H1 (cell line): ENCODE measurements around the gene NBAS. TPM values are rescaled to one million over a fixed set of nuclear protein-coding genes. Genes with fewer than 3 reads are reported as not detected.

Source experiments
- CTCF ChIA-PET: fragments of 300-600 bp; sonication (Branson Sonifier 250); formaldehyde crosslinking; loops from one replicate; lab custom pipeline; 2021; ENCODE audit not compliant: partially characterized antibody; lab: Charles Lee
- POLR2A ChIA-PET: fragments of 300-600 bp; sonication (Branson Sonifier 250); formaldehyde crosslinking; loops from one replicate; lab custom pipeline; 2021; ENCODE audit warnings: inconsistent platforms; ENCODE audit not compliant: partially characterized antibody; lab: Charles Lee
- DNase-seq, 2 experiments: peaks; one replicate each; pipeline versions ENCODE4 v3.0.0 to v3.0.0-alpha.2; 2010 to 2022; ENCODE audit warnings: low spot score in 2 of 2, low read depth in 1 of 2, mixed read lengths in 1 of 2
- FAIRE-seq: peaks from 2 replicates; lab custom pipeline; 2011; peaks lifted over from hg19 to GRCh38; lab: Jason Lieb, UNC
- H2AFZ ChIP-seq: 2 replicates; pipeline ENCODE4 v1.8.1; 2012; ENCODE audit warnings: low read length, inconsistent platforms
- H2AK5ac ChIP-seq: 2 replicates; pipeline ENCODE4 v1.6.1; 2013; ENCODE audit warnings: low read depth, low read length
- H2BK120ac ChIP-seq: replicated peaks from 2 replicates; pipeline ENCODE3; 2013; ENCODE audit warnings: low read depth, low read length, inconsistent platforms
- H2BK12ac ChIP-seq: 2 replicates; pipeline ENCODE4 v1.6.1; 2013; ENCODE audit warnings: low read depth, low read length
- H2BK15ac ChIP-seq: 2 replicates; pipeline ENCODE4 v1.6.1; 2013; ENCODE audit warnings: low read length
- H2BK20ac ChIP-seq: 2 replicates; pipeline ENCODE4 v1.6.1; 2013; ENCODE audit warnings: low read length
- H2BK5ac ChIP-seq: 2 replicates; pipeline ENCODE4 v1.6.1; 2013; ENCODE audit warnings: low read depth, low read length
- H3K14ac ChIP-seq: 2 replicates; pipeline ENCODE4 v1.6.1; 2013; ENCODE audit warnings: inconsistent platforms; ENCODE audit not compliant: insufficient read length
- H3K18ac ChIP-seq: 2 replicates; pipeline ENCODE4 v1.6.1; 2013; ENCODE audit warnings: low read length; ENCODE audit errors: extremely low read depth
- H3K23ac ChIP-seq: 2 replicates; pipeline ENCODE4 v1.6.1; 2013; ENCODE audit warnings: inconsistent platforms; ENCODE audit not compliant: insufficient read length
- H3K23me2 ChIP-seq: 2 replicates; pipeline ENCODE4 v1.6.1; 2013; ENCODE audit warnings: low read depth, low read length
- H3K27ac ChIP-seq: 2 replicates; pipeline ENCODE4 v1.6.1; 2011; ENCODE audit warnings: low read depth, low read length, inconsistent platforms
- H3K27me3 ChIP-seq, 4 experiments: replicated peaks in 1 of 4; 1 replicate in 1 of 4; 2 replicates in 3 of 4; pipeline versions ENCODE4 v1.6.1 to v1.8.1; 2011 to 2013; ENCODE audit warnings: low read length in 3 of 4, mild to moderate bottlenecking in 3 of 4, inconsistent platforms in 2 of 4, mixed read lengths in 2 of 4, moderate library complexity in 1 of 4; ENCODE audit not compliant: control insufficient read depth in 3 of 4, insufficient read depth in 3 of 4; ENCODE audit errors: extremely low read depth in 1 of 4
- H3K36me3 ChIP-seq, 4 experiments: 2 replicates each; pipeline versions ENCODE4 v1.6.1 to v1.8.1; 2011 to 2013; ENCODE audit warnings: mild to moderate bottlenecking in 4 of 4, low read length in 3 of 4, moderate library complexity in 2 of 4, control low read depth in 1 of 4, inconsistent platforms in 1 of 4; ENCODE audit not compliant: insufficient read depth in 4 of 4, control insufficient read depth in 2 of 4
- H3K4ac ChIP-seq: replicated peaks from 2 replicates; pipeline ENCODE3; 2013; ENCODE audit warnings: low read length, low read depth, mixed read lengths, inconsistent platforms; ENCODE audit not compliant: insufficient read length
- H3K4me1 ChIP-seq, 4 experiments: replicated peaks in 1 of 4; 1 replicate in 1 of 4; 2 replicates in 3 of 4; pipeline versions ENCODE4 v1.6.1 to v1.8.1; 2011 to 2013; ENCODE audit warnings: low read length in 3 of 4, inconsistent platforms in 2 of 4, mixed read lengths in 1 of 4; ENCODE audit not compliant: insufficient read depth in 4 of 4, control insufficient read depth in 3 of 4
- H3K4me2 ChIP-seq, 2 experiments: 2 replicates each; pipeline versions ENCODE4 v1.6.1 to v1.8.1; 2011 to 2013; ENCODE audit warnings: low read depth in 2 of 2, low read length in 2 of 2, control low read depth in 1 of 2, inconsistent platforms in 1 of 2, mild to moderate bottlenecking in 1 of 2; ENCODE audit not compliant: insufficient read depth in 1 of 2
- H3K4me3 ChIP-seq, 4 experiments: fragments of 200-600, 300-600 bp in 1 of 4; sonication (generic), shearing (Covaris generic), sonication (Bioruptor Twin) in 1 of 4; 2 replicates each; pipeline versions ENCODE4 v1.5.1 to v1.8.1; 2011 to 2016; ENCODE audit warnings: low read length in 4 of 4, low read depth in 3 of 4, control low read depth in 2 of 4, inconsistent platforms in 2 of 4, mild to moderate bottlenecking in 2 of 4, mixed read lengths in 1 of 4, moderate library complexity in 1 of 4; ENCODE audit not compliant: insufficient read depth in 2 of 4; ENCODE audit errors: extremely low read depth in 1 of 4
- H3K56ac ChIP-seq: replicated peaks from 2 replicates; pipeline ENCODE3; 2013; ENCODE audit warnings: low read depth, mild to moderate bottlenecking, mixed read lengths, low read length, inconsistent platforms; ENCODE audit not compliant: insufficient read length
- H3K79me1 ChIP-seq: 2 replicates; pipeline ENCODE4 v1.6.1; 2013; ENCODE audit warnings: low read depth, low read length, control low read depth
- H3K79me2 ChIP-seq, 2 experiments: 2 replicates each; pipeline versions ENCODE4 v1.6.1 to v1.8.1; 2012 to 2013; ENCODE audit warnings: low read length in 2 of 2, mild to moderate bottlenecking in 2 of 2, inconsistent platforms in 1 of 2; ENCODE audit not compliant: insufficient read depth in 2 of 2, control insufficient read depth in 1 of 2
- H3K9ac ChIP-seq, 4 experiments: replicated peaks in 1 of 4; 1 replicate in 1 of 4; 2 replicates in 3 of 4; pipeline versions ENCODE4 v1.6.1 to v1.8.1; 2011 to 2013; ENCODE audit warnings: low read depth in 3 of 4, low read length in 3 of 4, control low read depth in 2 of 4, mild to moderate bottlenecking in 2 of 4, moderate library complexity in 2 of 4, inconsistent platforms in 1 of 4; ENCODE audit errors: extremely low read depth in 1 of 4
- H3K9me3 ChIP-seq, 2 experiments: 2 replicates each; pipeline versions ENCODE4 v1.6.1 to v1.8.1; 2012 to 2013; ENCODE audit warnings: mild to moderate bottlenecking in 2 of 2, moderate library complexity in 2 of 2, control low read depth in 1 of 2, inconsistent platforms in 1 of 2, low read depth in 1 of 2, low read length in 1 of 2, mixed read lengths in 1 of 2; ENCODE audit not compliant: insufficient read depth in 2 of 2
- H4K20me1 ChIP-seq, 2 experiments: replicated peaks in 1 of 2; 2 replicates each; pipeline versions ENCODE3 to v1.8.1; 2011 to 2013; ENCODE audit warnings: inconsistent platforms in 2 of 2, low read length in 2 of 2, mild to moderate bottlenecking in 1 of 2; ENCODE audit not compliant: insufficient read depth in 2 of 2, control insufficient read depth in 1 of 2
- H4K5ac ChIP-seq: 2 replicates; pipeline ENCODE4 v1.6.1; 2013; ENCODE audit warnings: low read length, low read depth, mixed read lengths, inconsistent platforms; ENCODE audit not compliant: insufficient read length
- H4K8ac ChIP-seq: 2 replicates; pipeline ENCODE4 v1.8.0; 2013; ENCODE audit warnings: mild to moderate bottlenecking, moderate library complexity, low read length, inconsistent platforms; ENCODE audit not compliant: insufficient read depth; ENCODE audit errors: extremely low read depth
- H4K91ac ChIP-seq: replicated peaks from 2 replicates; pipeline ENCODE3; 2013; ENCODE audit warnings: low read length, mixed read lengths, inconsistent platforms; ENCODE audit not compliant: insufficient read length
- EP300 ChIP-seq, 2 experiments: IDR thresholded peaks; 1 replicate in 1 of 2; 2 replicates in 1 of 2; pipeline ENCODE4 v1.6.1; 2011 to 2012; ENCODE audit warnings: low read depth in 2 of 2, low read length in 2 of 2, mild to moderate bottlenecking in 2 of 2, borderline replicate concordance in 1 of 2, inconsistent platforms in 1 of 2, moderate library complexity in 1 of 2
- WGBS, 2 experiments: shearing (Covaris generic) in 1 of 2; methylation state at CpG; one replicate each; pipeline versions ENCODE4 v1.1.6 to v1.1.7; 2013 to 2015; ENCODE audit warnings: low lambda C conversion rate in 2 of 2, mixed read lengths in 2 of 2, inconsistent platforms in 1 of 2, low coverage in 1 of 2, missing lambda C conversion rate in 1 of 2; ENCODE audit not compliant: insufficient replicate concordance in 2 of 2, insufficient coverage in 1 of 2, insufficient read length in 1 of 2; ENCODE audit errors: extremely low coverage in 1 of 2, missing lambda C conversion rate in 1 of 2; 5-methylcytosine and 5-hydroxymethylcytosine counted together
- polyA plus RNA-seq, 7 experiments: library from polyadenylated mRNA; depleted of rRNA in 3 of 7; stranded (reverse) in 5 of 7; unstranded in 2 of 7; fragments of >200 nt in 5 of 7; fragments of 200-250 nt in 2 of 7; gene quantifications; 1 replicate in 5 of 7; 2 replicates in 1 of 7; 4 replicates in 1 of 7; pipeline versions ENCODE4 v1.2.1 to v1.2.3, GENCODE V29; 2011 to 2013; ENCODE audit warnings: missing spikeins in 2 of 7, mixed read lengths in 2 of 7
- total RNA-seq: library from RNA; stranded (reverse); fragmentation: NEBNext Ultra II Directional; extraction: Animal tissue kit (Norgen Biotek cat#: 25700); gene quantifications from 2 replicates; pipeline ENCODE4 v1.2.1, GENCODE V29; 2021

NBAS gene
- total and polyA plus RNA-seq, 2 of the 8 experiments (the other 6 are each of a cell fraction or from before 2014, with no cell fraction given): 19.6 to 34.8 TPM

GRCh38 chr2:15224641-15225040, 336.5 kb downstream of the NBAS start:
- no peak overlapping the region for H3K14ac ChIP-seq
- H3K4me1 ChIP-seq: no peaks in the 10 kb centered on the region
- no peaks in the 10 kb centered on the region for H3K23me2 ChIP-seq
- H3K27me3 ChIP-seq: no peaks in the 10 kb centered on the region
- no peak overlapping the region for H2AFZ ChIP-seq
- no peak overlapping the region for H3K4me2 ChIP-seq
- H3K9ac ChIP-seq: no peak overlapping the region
- H3K18ac ChIP-seq: no peak overlapping the region
- no peak for TF ChIP-seq EP300 (IDR thresholded peaks at IDR 0.05; ENCODE audit: borderline replicate concordance in 1 of 2, low read depth in 2 of 2, low read length in 2 of 2)
- TF ChIP-seq, all 59 proteins: peak for 0
- no peaks in the 10 kb centered on the region for H4K20me1 ChIP-seq
- no peak overlapping the region for H3K4me3 ChIP-seq
- H2BK120ac ChIP-seq: no peak overlapping the region
- ChIA-PET POLR2A (no interaction called here), CTCF (no interaction called here)
- H2BK5ac ChIP-seq: no peak overlapping the region
- no peak for DNase-seq
- no peak overlapping the region for H4K5ac ChIP-seq
- H2BK20ac ChIP-seq: no peak overlapping the region
- H2BK15ac ChIP-seq: no peak overlapping the region
- H3K79me2 ChIP-seq: no peaks in the 10 kb centered on the region
- H3K56ac ChIP-seq: no peak overlapping the region
- H3K79me1 ChIP-seq: no peaks in the 10 kb centered on the region
- H2BK12ac ChIP-seq: no peak overlapping the region
- H3K23ac ChIP-seq: no peak overlapping the region
- no peak overlapping the region for H3K4ac ChIP-seq
- H4K8ac ChIP-seq: no peak overlapping the region
- H4K91ac ChIP-seq: no peak overlapping the region
- H3K36me3 ChIP-seq: no peaks in the 10 kb centered on the region
- no peak for FAIRE-seq
- H3K9me3 ChIP-seq: no peaks in the 10 kb centered on the region
- H2AK5ac ChIP-seq: no peak overlapping the region
- H3K27ac ChIP-seq: no peak overlapping the region
- WGBS, 2 experiments: 93% methylated on average over 6 of the region's 6 CpGs; no CpG with 5 or more reads in 1 of the 2 experiments
